K562 (cell line): Measurements from ENCODE around the gene MPC1. TPM values are rescaled to one million over a fixed set of nuclear protein-coding genes. Genes with fewer than 3 reads are reported as not detected.

ENCODE experiments used
- ARID1B ChIP-seq: fragments of 450-650 bp; IDR thresholded peaks from 2 replicates; pipeline ENCODE4 v1.6.1; 2016; ENCODE audit warnings: antibody characterized with exemption, mild to moderate bottlenecking, inconsistent platforms
- HDAC1 ChIP-seq, 2 experiments: fragments of 450-650 bp; IDR thresholded peaks; 2 replicates each; pipeline ENCODE4 v1.6.1; 2016 to 2017; ENCODE audit warnings: inconsistent platforms in 1 of 2, mild to moderate bottlenecking in 1 of 2, moderate library complexity in 1 of 2
- L3MBTL2 ChIP-seq: fragments of 450-650 bp; IDR thresholded peaks from 2 replicates; pipeline ENCODE4 v1.6.1; 2016; ENCODE audit warnings: mild to moderate bottlenecking, moderate library complexity
- PHB2 ChIP-seq: fragments of 450-650 bp; IDR thresholded peaks from 2 replicates; pipeline ENCODE4 v1.6.1; 2017; ENCODE audit warnings: low read depth
- POLR3G ChIP-seq: IDR thresholded peaks from 2 replicates; pipeline ENCODE4 v1.6.1; 2011; ENCODE audit not compliant: insufficient read length, insufficient replicate concordance; ENCODE audit errors: extremely low read depth
- SNIP1 ChIP-seq: fragments of 450-650 bp; IDR thresholded peaks from 2 replicates; pipeline ENCODE4 v1.7.1; 2017; ENCODE audit warnings: low read depth, mild to moderate bottlenecking
- SRSF3 ChIP-seq: fragments of 200-400 bp; formaldehyde crosslinking; IDR thresholded peaks from 2 replicates; pipeline ENCODE4 v1.6.1; 2016; ENCODE audit warnings: mild to moderate bottlenecking, low read length, moderate library complexity; ENCODE audit not compliant: insufficient read depth
- TCFL5 ChIP-seq: fragments of 250-450 bp; sonication (Bioruptor Pico); conservative IDR thresholded peaks from 2 replicates; pipeline ENCODE4 v1.6.1; 2021; ENCODE audit warnings: mild to moderate bottlenecking, moderate library complexity, matching md5 sums
- ZNF184 ChIP-seq: sonication (generic); formaldehyde crosslinking; IDR thresholded peaks from 2 replicates; pipeline ENCODE4 v1.5.0; 2020; ENCODE audit warnings: missing genetic modification reagents
- ZNF445 ChIP-seq: fragments of 250-450 bp; sonication (Bioruptor Pico); IDR thresholded peaks from 2 replicates; pipeline ENCODE4 v1.4.0; 2020; ENCODE audit warnings: low read depth, mild to moderate bottlenecking, moderate library complexity
- polyA plus RNA-seq, 8 experiments: library from polyadenylated mRNA; depleted of rRNA in 4 of 8; stranded (reverse) in 5 of 8; unstranded in 3 of 8; fragments of >200 nt; fragmentation: Nextera tagmentation in 2 of 8; fragmentation: Illumina TruSeq in 1 of 8; extraction: Ambion mirVana in 2 of 8; extraction: Trizol in 1 of 8; gene quantifications; 2 replicates each; pipeline versions ENCODE4 v1.2.1 to v1.2.3, GENCODE V29; 2011 to 2014; ENCODE audit warnings: inconsistent platforms in 1 of 8, missing spikeins in 1 of 8
- total RNA-seq, 7 experiments: library from RNA; depleted of rRNA in 6 of 7; stranded (reverse); fragments of >200 nt in 6 of 7; fragmentation: Illumina TruSeq in 2 of 7; extraction: Trizol in 2 of 7; gene quantifications; 2 replicates each; pipeline versions ENCODE4 v1.2.1 to v1.2.3, GENCODE V29; 2011 to 2021; ENCODE audit warnings: low replicate concordance in 1 of 7
- TF ChIP-seq, protein P1 (sequence below): fragments of 450-650 bp; IDR thresholded peaks from 2 replicates; pipeline ENCODE4 v1.6.1; 2016; ENCODE audit warnings: low read depth
- TF ChIP-seq, protein P2 (sequence below): sonication (generic); formaldehyde crosslinking; IDR thresholded peaks from 2 replicates; pipeline ENCODE4 v1.8.1; 2023; ENCODE audit warnings: mild to moderate bottlenecking, missing genetic modification reagents
- TF ChIP-seq, protein P3 (sequence below): fragments of 450-650 bp; IDR thresholded peaks from 2 replicates; pipeline ENCODE4 v1.6.1; 2016
- TF ChIP-seq, protein P4 (sequence below): fragments of 250-450 bp; sonication (Bioruptor Pico); IDR thresholded peaks from 2 replicates; pipeline ENCODE4 v1.8.0; 2022; ENCODE audit warnings: inconsistent platforms, mild to moderate bottlenecking, moderate library complexity, borderline replicate concordance

MPC1 gene
- total and polyA plus RNA-seq, 9 of the 15 experiments (the other 6 are each of a cell fraction or from before 2014, with no cell fraction given), result 78.6 to 185 (median 138) TPM

DNA sequence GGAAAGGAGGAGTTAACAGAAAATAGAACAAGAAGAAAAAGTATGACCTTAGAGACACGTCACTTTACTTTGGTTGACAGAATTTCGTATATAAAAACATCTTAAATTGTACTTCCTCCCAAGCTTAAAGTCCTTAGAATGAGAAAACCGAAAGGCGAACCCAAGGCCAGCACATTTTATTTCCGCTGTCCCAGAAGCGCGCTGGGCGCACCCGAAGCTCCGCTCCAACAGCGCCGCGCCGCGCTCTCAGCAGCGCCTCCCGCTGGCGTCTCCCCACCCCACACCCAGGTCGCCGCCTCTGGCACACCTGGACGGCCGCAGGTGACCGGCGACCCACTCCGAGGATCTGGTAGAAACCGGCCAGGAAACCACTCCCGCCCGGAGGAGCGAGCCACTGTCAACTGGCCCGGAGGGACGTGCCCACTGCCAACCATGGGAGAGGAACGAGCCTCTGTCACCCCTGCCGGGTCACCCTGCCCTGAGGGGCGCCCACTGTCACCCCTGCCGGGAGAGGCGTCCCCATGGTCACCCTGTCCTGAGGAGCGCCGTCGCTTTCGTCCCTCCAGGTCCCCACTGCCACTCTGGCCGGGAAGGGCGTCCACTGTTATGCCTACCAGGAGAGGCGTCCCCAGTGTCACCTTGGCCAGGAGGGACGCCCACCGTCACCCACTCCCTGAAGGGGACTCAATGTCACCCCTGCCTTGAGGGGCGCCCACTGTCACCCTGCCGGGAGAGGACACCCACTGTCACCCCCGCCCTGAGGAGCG lies 824 bp downstream of the MPC1 start (continued):
- TF ChIP-seq, protein P1, sequence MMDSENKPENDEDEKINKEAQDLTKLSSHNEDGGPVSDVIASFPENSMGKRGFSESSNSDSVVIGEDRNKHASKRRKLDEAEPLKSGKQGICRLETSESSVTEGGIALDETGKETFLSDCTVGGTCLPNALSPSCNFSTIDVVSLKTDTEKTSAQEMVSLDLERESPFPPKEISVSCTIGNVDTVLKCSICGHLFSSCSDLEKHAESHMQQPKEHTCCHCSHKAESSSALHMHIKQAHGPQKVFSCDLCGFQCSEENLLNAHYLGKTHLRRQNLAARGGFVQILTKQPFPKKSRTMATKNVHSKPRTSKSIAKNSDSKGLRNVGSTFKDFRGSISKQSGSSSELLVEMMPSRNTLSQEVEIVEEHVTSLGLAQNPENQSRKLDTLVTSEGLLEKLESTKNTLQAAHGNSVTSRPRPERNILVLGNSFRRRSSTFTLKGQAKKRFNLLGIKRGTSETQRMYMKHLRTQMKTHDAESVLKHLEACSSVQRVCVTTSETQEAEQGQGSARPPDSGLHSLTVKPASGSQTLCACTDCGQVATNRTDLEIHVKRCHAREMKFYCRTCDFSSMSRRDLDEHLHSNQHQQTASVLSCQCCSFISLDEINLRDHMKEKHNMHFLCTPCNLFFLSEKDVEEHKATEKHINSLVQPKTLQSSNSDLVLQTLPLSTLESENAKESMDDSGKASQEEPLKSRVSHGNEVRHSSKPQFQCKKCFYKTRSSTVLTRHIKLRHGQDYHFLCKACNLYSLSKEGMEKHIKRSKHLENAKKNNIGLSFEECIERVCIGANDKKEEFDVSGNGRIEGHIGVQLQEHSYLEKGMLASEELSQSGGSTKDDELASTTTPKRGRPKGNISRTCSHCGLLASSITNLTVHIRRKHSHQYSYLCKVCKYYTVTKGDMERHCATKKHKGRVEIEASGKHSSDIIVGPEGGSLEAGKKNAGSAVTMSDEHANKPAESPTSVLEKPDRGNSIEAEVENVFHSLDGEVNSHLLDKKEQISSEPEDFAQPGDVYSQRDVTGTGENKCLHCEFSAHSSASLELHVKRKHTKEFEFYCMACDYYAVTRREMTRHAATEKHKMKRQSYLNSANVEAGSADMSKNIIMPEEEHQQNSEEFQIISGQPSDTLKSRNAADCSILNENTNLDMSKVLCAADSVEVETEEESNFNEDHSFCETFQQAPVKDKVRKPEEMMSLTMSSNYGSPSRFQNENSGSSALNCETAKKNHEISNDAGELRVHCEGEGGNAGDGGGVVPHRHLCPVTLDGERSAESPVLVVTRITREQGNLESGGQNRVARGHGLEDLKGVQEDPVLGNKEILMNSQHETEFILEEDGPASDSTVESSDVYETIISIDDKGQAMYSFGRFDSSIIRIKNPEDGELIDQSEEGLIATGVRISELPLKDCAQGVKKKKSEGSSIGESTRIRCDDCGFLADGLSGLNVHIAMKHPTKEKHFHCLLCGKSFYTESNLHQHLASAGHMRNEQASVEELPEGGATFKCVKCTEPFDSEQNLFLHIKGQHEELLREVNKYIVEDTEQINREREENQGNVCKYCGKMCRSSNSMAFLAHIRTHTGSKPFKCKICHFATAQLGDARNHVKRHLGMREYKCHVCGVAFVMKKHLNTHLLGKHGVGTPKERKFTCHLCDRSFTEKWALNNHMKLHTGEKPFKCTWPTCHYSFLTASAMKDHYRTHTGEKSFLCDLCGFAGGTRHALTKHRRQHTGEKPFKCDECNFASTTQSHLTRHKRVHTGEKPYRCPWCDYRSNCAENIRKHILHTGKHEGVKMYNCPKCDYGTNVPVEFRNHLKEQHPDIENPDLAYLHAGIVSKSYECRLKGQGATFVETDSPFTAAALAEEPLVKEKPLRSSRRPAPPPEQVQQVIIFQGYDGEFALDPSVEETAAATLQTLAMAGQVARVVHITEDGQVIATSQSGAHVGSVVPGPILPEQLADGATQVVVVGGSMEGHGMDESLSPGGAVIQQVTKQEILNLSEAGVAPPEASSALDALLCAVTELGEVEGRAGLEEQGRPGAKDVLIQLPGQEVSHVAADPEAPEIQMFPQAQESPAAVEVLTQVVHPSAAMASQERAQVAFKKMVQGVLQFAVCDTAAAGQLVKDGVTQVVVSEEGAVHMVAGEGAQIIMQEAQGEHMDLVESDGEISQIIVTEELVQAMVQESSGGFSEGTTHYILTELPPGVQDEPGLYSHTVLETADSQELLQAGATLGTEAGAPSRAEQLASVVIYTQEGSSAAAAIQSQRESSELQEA, result no peak
- TF ChIP-seq PHB2 (no peak), SNIP1 (no peak), POLR3G (no peak), SRSF3 (no peak), HDAC1 (IDR thresholded peaks at IDR 0.05) (peak in 1 of 2 experiments; percentile 71; a peak in 1 of 4 replicates), ARID1B (no peak), ZNF184 (CRISPR knock-in tag) (no peak), L3MBTL2 (peak; percentile 55), TCFL5 (CRISPR knock-in tag) (no peak), ZNF445 (no peak)
- TF ChIP-seq, protein P2, sequence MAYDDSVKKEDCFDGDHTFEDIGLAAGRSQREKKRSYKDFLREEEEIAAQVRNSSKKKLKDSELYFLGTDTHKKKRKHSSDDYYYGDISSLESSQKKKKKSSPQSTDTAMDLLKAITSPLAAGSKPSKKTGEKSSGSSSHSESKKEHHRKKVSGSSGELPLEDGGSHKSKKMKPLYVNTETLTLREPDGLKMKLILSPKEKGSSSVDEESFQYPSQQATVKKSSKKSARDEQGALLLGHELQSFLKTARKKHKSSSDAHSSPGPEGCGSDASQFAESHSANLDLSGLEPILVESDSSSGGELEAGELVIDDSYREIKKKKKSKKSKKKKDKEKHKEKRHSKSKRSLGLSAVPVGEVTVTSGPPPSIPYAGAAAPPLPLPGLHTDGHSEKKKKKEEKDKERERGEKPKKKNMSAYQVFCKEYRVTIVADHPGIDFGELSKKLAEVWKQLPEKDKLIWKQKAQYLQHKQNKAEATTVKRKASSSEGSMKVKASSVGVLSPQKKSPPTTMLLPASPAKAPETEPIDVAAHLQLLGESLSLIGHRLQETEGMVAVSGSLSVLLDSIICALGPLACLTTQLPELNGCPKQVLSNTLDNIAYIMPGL (CRISPR knock-in tag), result peak; percentile 94
- TF ChIP-seq, protein P3, sequence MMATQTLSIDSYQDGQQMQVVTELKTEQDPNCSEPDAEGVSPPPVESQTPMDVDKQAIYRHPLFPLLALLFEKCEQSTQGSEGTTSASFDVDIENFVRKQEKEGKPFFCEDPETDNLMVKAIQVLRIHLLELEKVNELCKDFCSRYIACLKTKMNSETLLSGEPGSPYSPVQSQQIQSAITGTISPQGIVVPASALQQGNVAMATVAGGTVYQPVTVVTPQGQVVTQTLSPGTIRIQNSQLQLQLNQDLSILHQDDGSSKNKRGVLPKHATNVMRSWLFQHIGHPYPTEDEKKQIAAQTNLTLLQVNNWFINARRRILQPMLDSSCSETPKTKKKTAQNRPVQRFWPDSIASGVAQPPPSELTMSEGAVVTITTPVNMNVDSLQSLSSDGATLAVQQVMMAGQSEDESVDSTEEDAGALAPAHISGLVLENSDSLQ, result no peak
- TF ChIP-seq, protein P4, sequence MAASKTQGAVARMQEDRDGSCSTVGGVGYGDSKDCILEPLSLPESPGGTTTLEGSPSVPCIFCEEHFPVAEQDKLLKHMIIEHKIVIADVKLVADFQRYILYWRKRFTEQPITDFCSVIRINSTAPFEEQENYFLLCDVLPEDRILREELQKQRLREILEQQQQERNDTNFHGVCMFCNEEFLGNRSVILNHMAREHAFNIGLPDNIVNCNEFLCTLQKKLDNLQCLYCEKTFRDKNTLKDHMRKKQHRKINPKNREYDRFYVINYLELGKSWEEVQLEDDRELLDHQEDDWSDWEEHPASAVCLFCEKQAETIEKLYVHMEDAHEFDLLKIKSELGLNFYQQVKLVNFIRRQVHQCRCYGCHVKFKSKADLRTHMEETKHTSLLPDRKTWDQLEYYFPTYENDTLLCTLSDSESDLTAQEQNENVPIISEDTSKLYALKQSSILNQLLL (CRISPR knock-in tag), result no peak
